Activated naive CD8-positive, alpha-beta T cell (primary cell): ENCODE results near the gene AKR1E2.

Experiments
- H3K27ac Mint-ChIP-seq: one replicate; pipeline ENCODE4 v1.8.0; 2021; ENCODE audit warnings: mixed read lengths
- H3K27me3 Mint-ChIP-seq: one replicate; pipeline ENCODE4 v1.8.0; 2021; ENCODE audit warnings: mixed read lengths
- H3K36me3 Mint-ChIP-seq: one replicate; pipeline ENCODE4 v1.8.0; 2021; ENCODE audit warnings: mixed read lengths
- H3K4me1 Mint-ChIP-seq: one replicate; pipeline ENCODE4 v1.8.0; 2021; ENCODE audit warnings: low read depth, mixed read lengths
- H3K4me3 Mint-ChIP-seq: one replicate; pipeline ENCODE4 v1.8.0; 2021; ENCODE audit warnings: mild to moderate bottlenecking, mixed read lengths
- H3K9me3 Mint-ChIP-seq: one replicate; pipeline ENCODE4 v1.8.0; 2021; ENCODE audit warnings: low read depth, mixed read lengths

Gene AKR1E2

DNA sequence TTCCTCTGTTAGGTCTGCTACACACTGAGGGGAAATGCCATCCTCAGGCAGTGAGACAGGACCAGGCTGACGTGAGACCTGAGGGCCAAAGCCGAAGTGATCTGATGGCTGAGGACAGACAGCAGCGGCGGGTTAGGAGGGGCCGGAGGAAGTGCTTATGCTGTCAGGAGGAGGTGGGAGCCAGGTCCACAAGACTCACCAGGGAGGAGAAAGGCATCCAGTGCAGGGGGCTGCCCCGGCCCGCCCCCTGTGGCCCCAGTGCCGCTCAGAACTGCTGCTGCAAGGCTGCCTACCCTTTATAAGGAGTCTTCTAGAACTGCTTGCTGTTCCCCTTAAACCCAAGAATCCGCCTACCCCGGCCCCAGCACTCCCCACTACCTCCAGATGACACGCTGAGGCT is 19.8 kb downstream of the AKR1E2 start:
- H3K9me3 Mint-ChIP-seq, result no peaks in the 10 kb centered on the region
- no peak overlapping the region for H3K4me3 Mint-ChIP-seq
- H3K27me3 Mint-ChIP-seq, result no peaks in the 10 kb centered on the region
- peaks cover 8% of the 10 kb centered on the region for H3K4me1 Mint-ChIP-seq
- H3K36me3 Mint-ChIP-seq, result peaks cover 2% of the 10 kb centered on the region
- H3K27ac Mint-ChIP-seq, result no peak overlapping the region

DNA sequence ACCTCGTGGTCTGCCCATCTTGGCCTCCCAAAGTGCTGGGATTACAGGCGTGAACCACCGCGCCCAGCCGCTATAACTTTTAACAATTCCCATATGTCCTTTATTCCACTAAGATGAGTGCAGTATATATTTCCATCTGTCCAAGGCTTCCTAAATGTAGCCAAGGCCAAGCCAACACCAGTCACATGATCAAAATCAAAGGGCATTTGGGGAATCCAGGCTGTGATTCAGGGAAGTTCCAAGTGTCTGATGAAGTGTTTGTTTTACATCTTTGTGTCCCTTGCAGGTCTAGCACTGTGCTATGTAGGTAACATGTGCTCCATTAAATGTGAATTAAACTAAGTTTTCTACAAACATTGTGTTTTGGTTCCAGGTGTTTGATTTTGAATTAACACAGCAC is 20.8 kb downstream of the AKR1E2 start:
- H3K4me1 Mint-ChIP-seq, result peaks cover 8% of the 10 kb centered on the region
- H3K27me3 Mint-ChIP-seq, result no peaks in the 10 kb centered on the region
- no peak overlapping the region for H3K4me3 Mint-ChIP-seq
- H3K36me3 Mint-ChIP-seq, result peaks cover 3% of the 10 kb centered on the region
- no peaks in the 10 kb centered on the region for H3K9me3 Mint-ChIP-seq
- no peak overlapping the region for H3K27ac Mint-ChIP-seq

DNA sequence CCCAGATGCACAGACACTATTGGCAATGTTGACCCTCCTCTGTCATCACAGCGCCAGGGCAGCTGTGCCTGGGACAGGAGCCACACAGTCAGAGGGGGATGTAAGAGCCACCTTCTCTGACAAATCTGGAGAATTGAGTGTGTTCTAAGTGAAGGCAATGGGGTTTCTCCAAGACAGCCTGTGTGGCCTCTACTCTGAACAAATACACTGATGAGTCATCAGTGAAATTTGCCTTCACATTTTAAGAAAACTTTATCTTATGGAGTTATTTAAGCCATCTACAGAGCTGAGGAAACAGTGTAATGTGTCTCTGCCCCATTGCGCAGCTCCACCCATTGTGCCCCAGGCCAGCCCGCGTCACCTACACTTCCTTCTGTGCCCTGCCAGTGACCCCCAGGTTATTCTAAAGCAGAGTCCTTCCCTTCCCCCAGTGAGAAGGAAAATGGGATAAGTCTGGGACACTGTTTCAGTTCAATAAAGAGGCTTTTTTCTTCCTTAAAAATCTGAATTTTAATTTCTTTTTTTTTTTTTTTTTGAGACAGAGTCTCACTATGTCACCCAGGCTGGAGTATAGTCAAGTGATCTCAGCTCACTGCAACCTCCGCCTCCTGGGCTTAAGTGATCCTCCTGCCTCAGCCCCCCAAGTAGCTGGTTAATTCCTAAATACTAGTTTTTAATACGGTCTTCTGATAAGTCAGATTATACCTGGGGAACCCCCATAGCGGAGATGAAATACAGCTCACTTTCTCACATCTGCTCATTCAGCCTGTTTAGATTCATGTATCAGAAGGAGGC is 21.8 kb downstream of the AKR1E2 start:
- H3K9me3 Mint-ChIP-seq, result no peaks in the 10 kb centered on the region
- H3K4me3 Mint-ChIP-seq, result no peak overlapping the region
- no peak overlapping the region for H3K27ac Mint-ChIP-seq
- no peaks in the 10 kb centered on the region for H3K27me3 Mint-ChIP-seq
- H3K36me3 Mint-ChIP-seq, result peaks cover 6% of the 10 kb centered on the region
- H3K4me1 Mint-ChIP-seq, result peaks cover 8% of the 10 kb centered on the region

DNA sequence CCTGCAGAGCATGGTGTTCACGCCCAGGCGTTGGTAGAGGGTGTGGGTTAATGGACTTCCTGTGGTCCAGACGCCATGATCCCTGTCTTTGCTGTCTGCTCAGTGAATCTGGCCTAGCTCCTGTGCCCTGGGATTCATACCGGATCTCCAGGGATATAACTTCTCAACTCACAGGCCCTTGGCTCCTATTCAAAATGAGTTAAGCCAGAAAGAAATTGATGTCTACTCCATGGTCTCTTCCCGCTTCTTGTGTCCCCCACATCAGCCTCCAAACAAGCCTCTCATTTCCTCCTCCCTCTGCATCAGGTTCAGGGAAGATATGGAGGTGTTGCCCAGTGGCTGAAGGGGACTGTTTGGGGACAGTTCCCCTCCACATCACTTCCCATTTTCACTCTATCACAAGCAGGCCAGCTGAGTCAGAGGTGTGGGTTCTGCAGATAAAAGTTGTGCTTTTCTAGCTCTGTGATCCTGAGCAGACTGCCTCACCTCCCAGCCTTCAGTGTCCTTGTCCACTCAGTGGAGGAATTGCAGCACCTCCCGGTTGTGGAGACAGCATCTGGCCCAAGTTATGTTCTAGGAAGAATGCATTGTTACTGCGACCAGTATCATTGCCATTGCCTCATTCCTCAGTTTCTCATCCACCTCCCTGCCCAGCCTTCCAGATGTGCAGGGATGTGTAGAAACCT is 22.5 kb downstream of the AKR1E2 start:
- peaks cover 7% of the 10 kb centered on the region for H3K36me3 Mint-ChIP-seq
- H3K4me3 Mint-ChIP-seq, result no peak overlapping the region
- peaks cover 8% of the 10 kb centered on the region for H3K4me1 Mint-ChIP-seq

DNA sequence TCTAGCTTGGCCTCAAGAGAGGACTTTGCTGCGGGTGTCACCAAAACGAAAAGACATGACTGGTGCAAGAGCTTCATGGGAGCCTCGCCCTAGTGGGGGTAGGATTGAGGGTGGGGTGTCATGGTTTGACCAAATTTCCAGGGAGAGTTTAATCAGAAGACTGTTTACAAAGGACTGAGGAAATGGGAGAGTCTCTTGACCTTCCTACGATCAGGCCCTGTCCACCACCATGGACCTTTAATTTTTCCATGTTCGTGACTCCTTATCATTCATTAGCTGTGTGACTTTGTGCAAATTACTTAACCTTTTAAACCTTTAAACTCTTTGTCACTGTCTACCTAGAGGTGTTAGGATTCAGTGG is 23.0 kb downstream of the AKR1E2 start:
- Mint-ChIP-seq H3K4me3 (no peak overlapping the region), H3K27ac (no peak overlapping the region), H3K9me3 (no peaks in the 10 kb centered on the region)

More for the DNA sequence above, 22.5 kb downstream of the AKR1E2 start:
- Mint-ChIP-seq H3K9me3 (no peaks in the 10 kb centered on the region), H3K27ac (no peak overlapping the region), H3K27me3 (no peaks in the 10 kb centered on the region)

DNA sequence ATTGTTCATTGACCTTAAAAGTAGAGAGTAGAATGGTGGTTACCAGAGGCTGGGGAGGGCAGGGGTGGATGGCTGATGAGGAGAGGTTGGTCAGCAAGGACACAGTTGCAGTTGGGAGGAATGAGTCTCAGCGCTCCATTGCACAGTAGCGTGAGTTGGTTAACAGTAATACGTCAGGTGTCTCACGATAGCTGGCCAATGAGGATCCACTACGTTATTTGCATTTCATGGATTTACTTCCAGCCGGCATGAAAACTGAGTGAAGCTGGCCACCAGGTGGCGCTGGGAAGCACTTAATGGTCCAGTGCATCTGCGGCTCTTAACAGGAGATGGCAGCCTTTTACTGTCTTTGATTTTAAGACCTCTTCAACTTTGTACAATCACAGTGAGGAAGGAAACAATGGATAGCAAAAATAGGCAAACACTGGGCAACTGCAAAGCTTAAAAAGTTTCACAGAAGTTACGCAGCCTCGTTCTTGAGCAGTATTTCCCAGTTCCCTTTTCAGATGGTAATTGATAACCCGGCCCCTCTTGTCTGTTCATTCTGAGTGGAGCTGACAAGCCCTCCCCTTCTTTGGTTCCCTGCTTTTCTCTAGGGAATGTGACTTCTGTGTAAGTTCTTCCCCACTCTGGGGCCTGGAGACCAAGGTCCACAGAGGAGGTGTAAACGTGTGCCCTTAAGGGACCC is 23.7 kb downstream of the AKR1E2 start:
- Mint-ChIP-seq H3K4me3 (no peak overlapping the region), H3K27me3 (no peaks in the 10 kb centered on the region), H3K9me3 (no peaks in the 10 kb centered on the region), H3K27ac (no peak overlapping the region), H3K4me1 (peaks cover 8% of the 10 kb centered on the region), H3K36me3 (peaks cover 5% of the 10 kb centered on the region)

More for the DNA sequence above, 23.0 kb downstream of the AKR1E2 start:
- Mint-ChIP-seq H3K36me3 (peaks cover 7% of the 10 kb centered on the region), H3K4me1 (peaks cover 8% of the 10 kb centered on the region), H3K27me3 (no peaks in the 10 kb centered on the region)

DNA sequence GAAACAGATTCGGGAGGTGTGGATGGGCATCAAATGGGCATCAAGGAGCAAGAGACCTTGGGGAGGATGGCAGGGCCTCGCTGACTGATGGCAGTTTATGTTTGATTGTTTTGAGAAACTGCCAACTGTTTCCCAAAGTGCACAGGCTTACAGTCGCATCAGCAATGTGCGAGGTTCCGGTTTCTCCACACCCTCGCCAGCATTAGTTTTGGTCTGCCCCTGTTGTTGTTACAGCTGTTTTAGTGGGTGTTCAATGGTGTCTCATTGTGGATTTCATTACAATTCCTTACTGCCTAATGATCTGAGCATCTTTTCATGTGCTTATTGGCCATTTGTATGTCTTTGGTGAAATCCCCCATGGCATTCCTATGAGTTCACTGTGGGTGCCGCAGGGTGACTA is 24.4 kb downstream of the AKR1E2 start:
- H3K27me3 Mint-ChIP-seq, result no peaks in the 10 kb centered on the region

DNA sequence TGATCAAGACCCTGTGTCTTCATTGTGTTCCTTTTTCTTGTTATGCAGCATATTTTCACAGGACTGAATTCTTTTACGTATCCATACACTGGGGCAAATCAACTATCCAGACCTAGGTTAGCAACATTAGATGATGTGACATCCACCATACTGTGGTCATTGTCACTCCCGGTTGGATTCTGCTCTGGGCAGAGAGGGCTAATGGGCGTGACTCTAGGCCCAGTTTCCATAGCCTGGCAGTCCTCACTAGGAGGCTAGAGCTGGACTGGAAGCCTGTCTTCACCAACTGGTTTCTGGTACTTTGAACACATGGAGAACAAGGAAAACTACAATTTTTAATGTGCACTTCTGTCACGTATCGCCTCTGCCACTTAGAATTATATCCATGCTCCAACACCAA is 25.2 kb downstream of the AKR1E2 start:
- Mint-ChIP-seq H3K27ac (no peak overlapping the region), H3K4me1 (peaks cover 8% of the 10 kb centered on the region)

More for the DNA sequence above, 24.4 kb downstream of the AKR1E2 start:
- H3K4me1 Mint-ChIP-seq, result peaks cover 8% of the 10 kb centered on the region
- H3K36me3 Mint-ChIP-seq, result peaks cover 5% of the 10 kb centered on the region
- H3K9me3 Mint-ChIP-seq, result no peaks in the 10 kb centered on the region
- H3K4me3 Mint-ChIP-seq, result no peak overlapping the region
- no peak overlapping the region for H3K27ac Mint-ChIP-seq

DNA sequence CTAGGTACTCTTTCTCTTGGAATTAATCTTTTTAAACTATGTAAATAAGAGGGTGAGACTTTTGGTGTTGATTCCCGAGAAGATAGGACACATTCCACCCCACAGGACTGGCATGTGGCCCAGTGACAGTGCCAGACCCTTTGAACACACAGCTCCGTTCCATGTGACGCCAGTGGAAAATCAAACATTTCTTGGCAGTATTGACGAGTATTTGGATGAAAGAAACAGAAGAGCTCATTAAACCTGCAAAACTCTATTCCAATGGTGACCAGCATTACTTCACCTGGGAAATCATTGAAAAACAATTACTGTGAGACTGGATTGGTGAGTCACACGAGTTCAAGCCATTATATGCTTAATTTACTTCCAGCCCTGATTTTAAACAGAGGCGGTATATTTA is 25.8 kb downstream of the AKR1E2 start:
- no peaks in the 10 kb centered on the region for H3K27me3 Mint-ChIP-seq
- no peaks in the 10 kb centered on the region for H3K9me3 Mint-ChIP-seq
- H3K4me1 Mint-ChIP-seq, result peaks cover 8% of the 10 kb centered on the region
- no peak overlapping the region for H3K4me3 Mint-ChIP-seq
- peaks cover 5% of the 10 kb centered on the region for H3K36me3 Mint-ChIP-seq
- no peak overlapping the region for H3K27ac Mint-ChIP-seq

More for the DNA sequence above, 25.2 kb downstream of the AKR1E2 start:
- no peak overlapping the region for H3K4me3 Mint-ChIP-seq
- H3K9me3 Mint-ChIP-seq, result no peaks in the 10 kb centered on the region
- H3K27me3 Mint-ChIP-seq, result no peaks in the 10 kb centered on the region
- peaks cover 5% of the 10 kb centered on the region for H3K36me3 Mint-ChIP-seq

DNA sequence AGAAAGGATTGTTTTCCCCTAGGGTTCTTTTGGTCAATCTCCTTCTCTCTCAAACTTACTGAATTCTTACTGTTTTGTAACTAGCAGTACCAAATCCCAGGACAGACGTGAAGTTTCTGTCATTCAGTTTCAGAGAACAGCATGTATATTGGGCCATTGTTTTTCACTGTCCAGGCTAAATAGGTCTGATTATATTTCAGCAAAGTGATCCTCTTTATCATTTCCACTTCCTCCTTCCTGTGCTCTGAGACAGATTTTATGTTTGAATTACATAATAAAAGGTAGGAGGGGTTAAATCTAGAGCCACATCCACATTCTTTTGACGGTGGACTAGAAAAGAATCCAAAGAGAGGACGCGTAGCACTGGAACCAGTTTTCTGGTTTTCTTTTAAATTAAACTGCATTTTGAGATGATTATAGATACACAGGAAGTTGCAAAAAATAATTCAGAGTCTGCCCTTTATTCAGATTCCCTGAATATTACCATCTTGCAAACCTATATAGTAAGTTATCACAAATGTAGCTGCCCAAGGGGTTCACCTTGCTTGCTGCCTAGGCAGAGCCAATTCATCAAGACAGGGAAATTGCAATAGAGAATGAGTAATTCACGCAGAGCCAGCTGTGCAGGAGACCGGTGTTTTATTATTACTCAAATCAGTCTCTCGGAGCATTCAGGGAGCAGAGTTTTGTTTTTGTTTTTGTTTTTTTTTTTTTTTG is 40.1 kb downstream of the AKR1E2 start:
- Mint-ChIP-seq H3K9me3 (no peaks in the 10 kb centered on the region), H3K4me1 (no peaks in the 10 kb centered on the region), H3K27me3 (no peaks in the 10 kb centered on the region), H3K4me3 (no peak overlapping the region), H3K27ac (no peak overlapping the region), H3K36me3 (peaks cover 7% of the 10 kb centered on the region)

DNA sequence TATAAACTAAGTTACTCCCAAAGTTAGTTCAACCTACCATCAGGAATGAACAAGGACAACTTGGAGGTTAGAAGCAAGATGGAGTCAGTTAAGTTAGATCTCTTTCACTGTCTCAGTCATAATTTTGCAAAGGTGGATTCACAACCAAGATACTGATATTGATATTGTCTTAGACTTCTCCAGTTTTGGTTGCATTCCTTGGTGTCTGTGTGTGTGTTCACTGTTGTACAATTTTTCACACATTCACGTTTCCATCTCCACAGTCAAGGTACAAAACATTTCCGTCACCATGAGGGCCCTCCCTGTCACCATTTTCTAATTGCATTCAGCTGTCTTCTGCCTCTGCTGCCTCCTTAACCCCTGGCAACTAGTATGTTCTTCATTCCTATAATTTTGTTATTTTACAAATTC is 41.1 kb downstream of the AKR1E2 start:
- H3K27me3 Mint-ChIP-seq, result no peaks in the 10 kb centered on the region
- peaks cover 7% of the 10 kb centered on the region for H3K36me3 Mint-ChIP-seq
- no peak overlapping the region for H3K4me3 Mint-ChIP-seq
- H3K9me3 Mint-ChIP-seq, result no peaks in the 10 kb centered on the region
- H3K27ac Mint-ChIP-seq, result no peak overlapping the region
- H3K4me1 Mint-ChIP-seq, result no peaks in the 10 kb centered on the region

DNA sequence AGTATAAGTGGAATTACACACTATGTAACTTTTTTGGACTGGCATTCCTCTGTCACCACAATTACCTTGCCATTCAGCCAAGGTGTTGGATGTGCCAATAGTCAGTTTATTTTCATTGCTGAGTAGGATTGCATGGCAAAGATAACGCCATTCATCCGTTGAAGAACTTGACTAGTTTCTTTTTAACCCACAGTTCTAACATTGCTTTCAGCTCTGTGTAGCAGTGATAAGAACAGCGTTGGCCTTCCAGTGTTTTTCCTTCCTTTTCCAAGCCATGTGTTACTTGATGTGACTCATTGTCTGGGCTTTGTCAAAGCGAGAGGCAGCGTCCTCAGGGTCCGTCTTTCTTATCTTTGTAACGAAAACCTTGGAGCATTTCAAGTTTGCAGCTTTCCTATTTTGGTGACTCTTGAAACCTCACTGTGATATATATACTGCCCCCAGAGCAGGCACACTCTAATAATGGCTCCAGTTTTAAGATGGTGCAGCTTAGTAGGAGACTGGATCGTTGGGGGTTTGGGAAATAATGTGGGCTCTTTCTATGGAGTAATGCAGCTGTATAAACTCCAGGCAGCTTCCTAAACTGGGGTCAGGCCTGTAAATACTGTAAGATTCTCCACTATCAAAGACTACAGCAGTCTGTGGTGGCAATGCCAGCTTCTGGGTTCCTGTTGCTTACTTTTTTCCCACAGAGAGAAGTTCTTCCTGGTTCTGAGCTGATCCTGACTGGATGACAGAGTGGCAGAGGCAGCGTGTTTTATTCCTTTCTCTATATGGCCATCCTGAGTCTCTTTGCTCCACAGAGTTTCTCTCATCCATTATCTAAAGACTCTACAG is 41.7 kb downstream of the AKR1E2 start:
- Mint-ChIP-seq H3K4me1 (no peaks in the 10 kb centered on the region), H3K36me3 (peaks cover 4% of the 10 kb centered on the region), H3K27me3 (no peaks in the 10 kb centered on the region), H3K9me3 (no peaks in the 10 kb centered on the region), H3K4me3 (no peak overlapping the region), H3K27ac (no peak overlapping the region)

DNA sequence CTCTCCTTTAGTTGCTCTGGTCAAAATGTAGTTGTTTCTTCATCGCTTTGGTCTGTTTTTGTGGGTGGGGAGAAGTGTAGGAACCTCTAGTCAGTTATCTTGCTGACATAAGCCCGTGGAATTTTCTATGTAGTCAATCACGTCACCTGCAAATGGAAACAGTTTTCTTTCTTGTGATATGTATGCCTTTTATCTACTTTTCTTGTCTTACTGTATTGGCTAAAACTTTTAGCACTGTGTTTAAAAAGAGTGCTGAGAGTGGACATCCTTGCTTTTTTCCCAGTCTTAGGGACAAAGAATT is 42.3 kb downstream of the AKR1E2 start:
- H3K27me3 Mint-ChIP-seq, result no peaks in the 10 kb centered on the region
- peaks cover 4% of the 10 kb centered on the region for H3K36me3 Mint-ChIP-seq
- no peaks in the 10 kb centered on the region for H3K9me3 Mint-ChIP-seq
- H3K27ac Mint-ChIP-seq, result no peak overlapping the region
- H3K4me1 Mint-ChIP-seq, result no peaks in the 10 kb centered on the region
- no peak overlapping the region for H3K4me3 Mint-ChIP-seq

DNA sequence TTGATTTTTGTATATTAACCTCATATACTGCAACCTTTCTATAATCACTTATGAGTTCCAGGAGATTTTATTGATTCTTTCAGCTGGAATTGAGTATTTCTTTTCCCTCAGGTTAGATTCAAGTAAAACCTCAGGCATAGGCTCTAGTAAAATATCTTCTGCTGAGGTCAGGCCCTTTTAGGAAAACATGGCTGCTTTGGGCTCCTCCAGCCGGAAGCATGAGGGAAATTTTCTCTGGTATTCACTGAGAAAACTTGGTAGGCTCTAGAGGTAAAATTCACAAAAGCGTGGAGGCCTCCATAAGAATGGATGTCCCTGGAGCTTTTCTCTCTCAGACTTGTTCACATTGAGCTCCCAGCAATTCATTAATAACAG is 56.7 kb downstream of the AKR1E2 start:
- H3K36me3 Mint-ChIP-seq, result peaks cover 24% of the 10 kb centered on the region
- H3K27me3 Mint-ChIP-seq, result no peaks in the 10 kb centered on the region
- no peak overlapping the region for H3K27ac Mint-ChIP-seq
- no peaks in the 10 kb centered on the region for H3K4me1 Mint-ChIP-seq
- H3K4me3 Mint-ChIP-seq, result no peak overlapping the region
- no peaks in the 10 kb centered on the region for H3K9me3 Mint-ChIP-seq
